GM21717 (cell line): ENCODE data around the gene FBN3.
"Not testable (repeated sequence)": the region's sequence is repeated elsewhere in the genome, so short reads cannot be mapped to it uniquely, and the experiment has no call there.

ENCODE experiments used
- ATAC-seq: cut with Tn5 transposase; IDR thresholded peaks from one replicate; pipeline ENCODE4 v1.9.1; 2021; ENCODE audit warnings: mild to moderate bottlenecking, moderate library complexity; ENCODE audit not compliant: unreplicated experiment

The FBN3 gene

GRCh38 chr19:8025316-8025715, 124.1 kb downstream of the FBN3 start:
- no peak for ATAC-seq

DNA sequence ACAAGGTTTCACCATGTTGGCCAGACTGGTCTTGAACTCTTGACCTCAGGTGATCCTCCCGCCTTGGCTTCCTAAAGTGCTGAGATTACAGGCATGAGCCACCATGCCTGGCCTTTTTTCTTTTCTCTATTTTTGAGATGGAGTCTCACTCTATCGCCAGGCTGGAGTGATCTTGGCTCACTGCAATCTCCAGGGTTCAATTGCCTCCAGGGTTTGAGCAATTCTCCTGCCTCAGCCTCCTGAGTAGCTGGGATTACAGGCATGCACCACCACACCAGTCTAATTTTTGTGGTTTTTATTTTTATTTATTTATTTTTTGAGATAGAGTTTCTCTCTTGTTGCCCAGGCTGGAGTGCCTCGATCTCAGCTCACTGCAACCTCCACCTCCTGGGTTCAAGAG, 125.1 kb downstream of the FBN3 start:
- not testable (repeated sequence) for ATAC-seq

DNA sequence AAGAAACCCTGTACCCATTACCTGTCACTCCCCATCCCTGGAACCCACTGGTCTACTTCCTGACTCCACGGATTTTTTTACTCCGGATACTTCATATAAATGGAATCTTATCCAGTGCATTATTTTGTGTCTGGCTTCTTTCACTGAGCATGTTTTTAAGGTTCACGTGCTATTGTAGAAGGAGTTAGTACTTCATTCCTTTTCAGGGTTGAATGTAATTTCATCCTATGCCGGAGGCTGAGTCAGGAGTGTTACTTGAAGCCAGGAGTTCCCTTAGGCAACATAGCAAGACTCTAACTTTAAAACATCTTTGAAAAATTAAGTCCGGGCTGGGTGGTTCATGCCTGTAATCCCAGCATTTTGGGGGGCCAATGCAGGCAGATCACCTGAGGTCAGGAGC, 126.0 kb downstream of the FBN3 start:
- no peak for ATAC-seq

GRCh38 chr19:8022275-8022674, 127.1 kb downstream of the FBN3 start:
- no peak for ATAC-seq

DNA sequence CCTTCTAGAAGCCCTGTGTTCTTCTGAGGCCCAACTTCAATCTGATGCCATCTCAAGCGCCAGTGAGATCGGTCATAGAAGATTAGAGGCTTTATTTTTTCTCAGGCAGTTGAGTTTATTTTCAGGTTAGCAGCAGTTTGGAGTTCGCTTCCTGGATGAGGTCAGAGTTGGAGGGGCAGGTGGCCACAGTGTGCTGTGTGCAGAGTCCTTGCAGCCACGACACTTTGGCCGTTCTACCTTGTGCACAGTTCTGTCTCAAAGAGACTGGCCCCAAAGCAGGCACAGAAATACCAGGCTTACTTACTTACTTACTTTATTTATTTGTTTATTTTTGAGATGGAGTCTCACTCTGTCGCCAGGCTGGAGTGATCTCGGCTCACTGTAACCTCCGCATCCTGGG, 128.0 kb downstream of the FBN3 start:
- no peak for ATAC-seq

GRCh38 chr19:8020681-8021080, 128.7 kb downstream of the FBN3 start:
- no peak for ATAC-seq

- ATAC-seq = no peak
These were observed 131.6 kb downstream of the FBN3 start for GRCh38 chr19:8017808-8018207.
